ENCODE results near the gene ANKRD33. TPM values are rescaled to one million over a fixed set of nuclear protein-coding genes. Genes with fewer than 3 reads are reported as not detected.
"Not testable (repeated sequence)": the region's sequence is repeated elsewhere in the genome, so short reads cannot be mapped to it uniquely, and the experiment has no call there.

ANKRD33 gene
- polyA plus RNA-seq, 1 donor, result 0.17 TPM

- DNase-seq, result no peak
Observed at GRCh38 chr12:51879102-51879501, 8.8 kb upstream of the ANKRD33 start.

GRCh38 chr12:51883295-51883694 lies 4.6 kb upstream of the ANKRD33 start:
- no peak for DNase-seq

DNA sequence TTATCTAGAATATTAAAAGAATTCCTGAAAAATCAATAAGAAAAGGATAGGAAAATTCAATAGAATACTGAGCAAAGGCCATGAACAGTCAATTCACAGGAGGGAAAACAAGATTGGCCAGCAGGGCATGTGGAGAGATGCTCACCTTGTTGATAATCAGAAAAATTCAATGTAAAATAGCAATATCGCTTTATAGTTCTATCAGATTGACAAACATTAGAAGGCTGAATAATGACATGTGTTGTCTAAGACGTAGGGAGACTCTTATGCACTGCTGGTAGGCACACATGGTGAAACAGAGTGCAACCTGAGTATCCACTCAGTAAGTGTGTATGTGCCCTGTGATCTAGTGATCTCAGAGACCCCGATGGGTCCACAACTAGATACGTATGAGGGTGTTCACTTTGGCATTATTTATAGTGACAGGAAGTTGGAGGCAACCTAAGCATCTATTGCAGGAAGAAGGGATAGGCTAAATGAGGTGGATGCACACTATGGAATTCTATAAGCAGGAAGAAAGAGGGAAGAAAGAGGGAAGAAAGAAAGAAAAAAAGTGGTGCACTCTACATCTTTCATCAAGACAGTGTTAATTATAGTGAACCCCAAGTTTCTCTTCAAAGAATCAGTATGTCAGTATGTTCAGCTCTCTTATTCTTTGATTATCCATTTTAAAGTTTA lies 3.8 kb upstream of the ANKRD33 start:
- DNase-seq, result no peak

DNA sequence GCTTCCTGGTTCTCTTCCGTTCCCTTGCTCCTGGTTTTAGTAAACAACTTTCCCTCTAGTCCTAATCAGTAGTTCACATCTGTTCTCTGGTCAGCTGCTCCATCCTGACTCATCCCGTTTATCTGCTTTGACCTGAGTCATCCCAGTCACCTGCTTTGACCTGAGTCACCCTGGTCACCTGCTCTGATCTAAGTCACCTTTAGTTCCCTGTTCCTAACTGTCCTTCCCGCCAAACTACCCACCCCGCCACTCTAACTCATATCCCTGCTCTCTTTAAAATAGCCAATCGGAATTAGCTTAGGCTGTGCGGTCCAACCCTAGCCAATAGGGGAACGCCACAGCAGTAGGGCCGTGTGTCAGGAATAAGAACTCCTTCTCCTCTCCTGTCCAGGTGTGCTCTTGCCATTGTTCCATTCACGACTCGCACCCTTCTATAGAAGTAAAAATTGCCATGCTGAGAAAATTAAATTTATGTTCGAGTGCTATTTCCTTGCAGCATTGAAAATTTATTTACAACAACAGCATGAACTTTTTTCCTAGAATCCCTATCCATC lies 3.1 kb upstream of the ANKRD33 start:
- DNase-seq, result no peak

- DNase-seq, result not testable (repeated sequence)
Observed at GRCh38 chr12:51885294-51886020, 2.4 kb upstream of the ANKRD33 start.

- DNase-seq, result no peak
Observed at GRCh38 chr12:51886021-51886710, 1.7 kb upstream of the ANKRD33 start.

GRCh38 chr12:51888316-51889215 lies 663 bp downstream of the ANKRD33 start:
- DNase-seq, result no peak

DNA sequence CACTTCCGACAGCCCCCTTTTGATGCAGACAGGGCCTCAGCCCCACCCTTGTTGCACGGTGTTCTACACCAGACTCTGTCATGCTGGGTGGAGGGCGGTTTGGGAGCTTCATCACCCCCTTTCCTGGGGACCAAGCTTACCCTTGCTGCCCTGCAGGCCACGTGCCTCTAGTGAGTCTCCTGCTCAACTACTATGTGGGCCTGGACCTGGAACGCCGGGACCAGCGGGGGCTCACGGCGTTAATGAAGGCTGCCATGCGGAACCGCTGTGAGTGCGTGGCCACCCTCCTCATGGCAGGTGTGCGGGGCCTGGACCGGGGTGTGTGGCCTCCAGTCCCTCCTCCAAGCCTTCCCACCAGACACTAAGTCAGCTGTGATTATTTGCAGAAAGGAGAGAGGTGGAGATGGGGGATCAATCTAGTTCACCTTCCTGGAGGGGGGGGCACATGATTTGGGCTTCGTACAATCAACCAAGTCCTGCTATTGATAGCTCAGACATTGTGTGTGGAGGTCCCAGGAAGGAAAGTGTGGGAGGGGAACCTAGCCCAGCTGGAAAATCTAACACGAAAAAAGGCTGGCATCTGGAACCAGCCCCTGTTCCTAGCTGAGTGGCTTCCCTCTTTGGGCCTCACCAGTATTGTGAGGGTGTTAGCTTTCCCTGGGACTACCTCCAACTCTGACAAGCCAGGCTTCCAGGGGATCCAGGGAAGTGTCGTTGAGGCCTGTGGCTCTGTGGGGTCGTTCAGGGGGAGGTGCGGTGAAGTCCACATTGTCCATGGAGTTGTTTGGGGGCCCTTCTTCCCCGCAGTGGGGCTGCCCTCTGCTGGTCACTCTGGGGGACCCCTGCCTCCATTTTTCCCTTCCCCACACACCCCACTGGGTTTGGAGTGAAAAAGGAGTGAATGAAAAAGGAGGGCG lies 1.6 kb downstream of the ANKRD33 start:
- DNase-seq, result no peak

- no peak for DNase-seq
Observed at GRCh38 chr12:51890133-51890464, 2.2 kb downstream of the ANKRD33 start.

GRCh38 chr12:51890511-51891171 lies 2.7 kb downstream of the ANKRD33 start:
- no peak for DNase-seq

DNA sequence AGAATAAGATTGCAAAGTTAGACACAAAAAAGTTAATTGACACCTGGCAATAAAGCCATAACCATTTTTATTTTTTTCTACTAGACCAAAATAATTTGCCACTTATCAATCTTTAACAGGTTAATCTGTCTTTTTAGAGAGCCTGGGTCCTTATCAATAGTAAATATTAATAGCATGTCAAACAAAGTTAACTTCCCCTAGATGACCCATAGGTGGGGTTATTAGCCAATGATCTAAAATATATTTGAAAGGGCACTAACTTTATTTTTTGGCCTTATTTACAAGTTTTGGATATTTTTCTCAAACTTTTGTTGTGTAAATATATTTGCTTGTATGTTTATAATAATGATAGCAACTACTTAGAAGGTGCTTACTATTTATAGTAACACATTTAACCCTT lies 3.9 kb downstream of the ANKRD33 start:
- no peak for DNase-seq

DNA sequence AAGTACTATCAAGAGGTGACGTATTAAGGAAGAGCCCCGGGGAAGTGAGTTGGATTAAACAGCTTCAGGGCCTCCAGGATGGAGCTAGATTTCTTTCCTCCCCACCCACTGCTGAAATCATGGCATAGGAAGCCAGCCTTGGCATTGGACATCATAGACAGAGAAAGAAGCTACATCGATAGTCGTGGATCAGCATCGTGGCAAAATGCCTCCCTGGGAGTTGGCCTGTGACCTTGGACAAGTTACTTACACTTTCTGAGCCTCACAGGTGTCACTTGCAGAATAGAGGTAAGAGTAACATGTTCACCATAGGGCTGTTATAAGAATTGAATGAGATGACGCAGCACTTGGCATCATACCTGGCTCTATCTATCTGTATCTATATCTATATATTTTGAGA lies 5.9 kb downstream of the ANKRD33 start:
- DNase-seq, result no peak

DNA sequence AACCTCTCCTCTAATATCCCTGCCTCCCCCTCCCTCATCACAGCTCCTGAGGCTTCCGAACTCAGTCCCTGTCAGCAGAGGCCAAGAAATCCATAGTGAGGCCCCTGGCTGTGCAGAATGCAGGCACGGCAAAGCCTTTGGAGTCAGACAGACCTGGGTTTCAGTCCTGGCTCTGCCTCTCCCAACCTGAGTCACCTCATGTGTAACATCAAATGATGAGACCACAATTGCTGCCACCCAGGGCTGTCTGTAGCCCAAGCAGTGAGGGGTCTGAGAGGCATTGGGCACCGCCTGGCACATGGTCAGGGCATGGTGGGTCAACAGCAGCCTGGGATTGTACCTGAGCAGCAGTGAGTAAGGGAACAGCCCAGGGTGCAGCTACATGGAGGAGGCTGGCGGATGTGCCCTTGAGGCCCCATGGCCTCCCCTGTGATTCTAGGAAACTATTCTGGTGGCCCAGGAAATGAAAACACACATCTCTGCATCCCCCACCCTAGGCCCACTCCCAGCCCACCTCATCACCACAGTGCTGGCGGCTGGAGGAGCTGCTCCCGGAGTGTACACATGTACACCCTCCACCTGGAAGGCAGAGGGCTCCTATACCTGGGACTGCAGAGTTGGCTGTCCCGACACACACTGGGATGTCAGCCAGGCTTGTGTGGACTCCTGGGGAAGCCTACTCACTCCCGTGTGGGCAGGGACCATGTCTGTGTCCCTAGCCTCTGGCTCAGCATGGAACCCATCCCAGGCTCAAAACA lies 7.7 kb downstream of the ANKRD33 start:
- DNase-seq, result no peak

- no peak for DNase-seq
Observed at GRCh38 chr12:51896236-51896635, 8.3 kb downstream of the ANKRD33 start.

GRCh38 chr12:51897181-51897580 lies 9.3 kb downstream of the ANKRD33 start:
- DNase-seq, result no peak

- no peak for DNase-seq
Observed at GRCh38 chr12:51898506-51898905, 10.6 kb downstream of the ANKRD33 start.

- no peak for DNase-seq
Observed at GRCh38 chr12:51898937-51899336, 11.0 kb downstream of the ANKRD33 start.

DNA sequence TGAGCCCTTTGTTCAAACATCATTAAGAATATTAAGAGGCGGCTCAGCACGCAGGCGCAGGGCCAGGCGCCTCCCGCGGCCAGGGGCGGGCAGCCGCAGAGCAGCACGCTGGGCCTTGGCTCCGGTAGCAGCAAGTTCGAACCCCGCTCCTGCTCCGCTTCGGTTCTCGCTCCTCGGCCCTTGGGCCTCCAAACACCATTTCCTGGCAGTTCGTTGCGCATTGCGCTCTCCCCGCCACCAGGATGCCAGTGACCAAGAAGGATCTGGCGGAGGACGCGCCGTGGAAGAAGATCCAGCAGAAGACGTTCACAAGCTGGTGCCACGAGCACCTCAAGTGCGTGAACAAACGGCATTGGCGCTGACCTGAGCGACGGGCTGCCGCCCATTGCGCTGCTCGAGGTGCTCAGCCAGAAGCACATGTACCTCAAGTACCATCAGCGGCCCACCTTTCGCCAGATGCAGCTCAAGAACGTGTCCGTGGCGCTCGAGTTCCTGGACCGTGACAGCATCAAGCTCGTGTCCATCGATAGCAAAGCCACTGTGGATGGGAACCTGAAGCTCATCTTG lies 12.5 kb downstream of the ANKRD33 start:
- DNase-seq, result no peak

- DNase-seq, result no peak
Observed at GRCh38 chr12:51901121-51901817, 13.4 kb downstream of the ANKRD33 start.

Measured in left kidney (tissue), 2 donors.